Stomach (tissue), 4 donors: ENCODE measurements around the gene GALNT2.

Experiments
- CTCF ChIP-seq, 7 experiments: fragments of 450-650 bp in 4 of 7; fragments of 200-600 bp in 3 of 7; sonication (generic) in 3 of 7; IDR thresholded peaks; one replicate each; pipeline ENCODE4 v1.5.1; 2016 to 2019; ENCODE audit warnings: antibody characterized with exemption in 7 of 7, control low read depth in 2 of 7, mild to moderate bottlenecking in 1 of 7
- EP300 ChIP-seq: sonication (generic); formaldehyde crosslinking; IDR thresholded peaks from one replicate; pipeline ENCODE4 v1.6.1; 2017; ENCODE audit warnings: antibody characterized with exemption
- POLR2A ChIP-seq, 4 donors: fragments of 450-650 bp; IDR thresholded peaks; one replicate each; pipeline ENCODE4 v1.6.1; 2016; ENCODE audit warnings: antibody characterized with exemption in 4 of 4, control low read depth in 2 of 4, mild to moderate bottlenecking in 1 of 4, moderate library complexity in 1 of 4
- POLR2AphosphoS5 ChIP-seq, 3 donors: sonication (generic); formaldehyde crosslinking; IDR thresholded peaks; one replicate each; pipeline ENCODE4 v1.6.1; 2016; ENCODE audit warnings: antibody characterized with exemption in 3 of 3

GRCh38 chr1:230322967-230323547 lies 256.0 kb downstream of the GALNT2 start:
- TF ChIP-seq CTCF (IDR thresholded peaks at IDR 0.05) (no peak), POLR2AphosphoS5 (IDR thresholded peaks at IDR 0.05) (no peak), EP300 (no peak), POLR2A (IDR thresholded peaks at IDR 0.05) (no peak)
